ENCODE data around the gene OVCA2. TPM values are rescaled to one million over a fixed set of nuclear protein-coding genes. Genes with fewer than 3 reads are reported as not detected.
A peak's percentile ranks its signal among the peaks of the same experiment; 100 is the strongest.

The OVCA2 gene
- polyA plus RNA-seq, 4 donors = 28.9 to 90.5 (median 73.0) TPM

DNA sequence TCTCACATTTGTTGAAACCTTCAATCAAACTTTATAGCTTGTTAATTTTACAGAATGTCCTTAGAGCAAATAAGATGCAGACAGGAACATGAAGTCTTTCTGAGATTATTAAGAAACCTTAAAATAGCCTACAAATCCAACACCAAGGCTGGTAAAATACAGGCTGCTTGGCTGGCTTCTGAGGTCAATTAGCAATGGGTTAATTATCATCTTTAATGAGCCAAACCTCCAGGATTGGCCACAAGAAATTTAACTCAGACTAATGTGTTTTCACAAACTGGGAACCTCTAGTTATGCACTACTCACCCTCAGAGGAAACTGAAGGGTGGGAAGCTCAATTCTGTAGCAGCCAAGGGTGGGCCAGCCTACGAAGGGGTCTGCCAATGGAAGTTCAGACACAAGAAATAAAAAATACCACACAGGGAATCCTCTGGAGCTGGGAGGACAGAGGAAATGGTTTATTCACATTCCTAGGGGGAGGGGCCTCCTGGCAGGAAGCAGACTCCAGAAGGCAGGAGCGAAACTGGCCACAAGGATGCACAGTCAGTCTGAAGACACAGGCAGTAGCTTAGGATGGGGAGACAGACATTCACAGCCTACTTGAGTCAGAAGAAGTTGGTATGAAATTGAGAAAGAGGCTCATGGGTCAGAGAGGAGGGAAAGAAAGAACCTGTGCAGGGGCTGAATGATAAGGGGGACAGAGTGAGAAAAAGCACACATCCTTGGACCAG lies 49.1 kb downstream of the OVCA2 start:
- FAIRE-seq (no peak), DNase-seq (peak in 1 of 2 donors; percentile 50)
- WGBS, 3 donors = 51 to 76% (median 66%) methylated on average over 2 of the region's 2 CpGs
- Histone ChIP-seq H3K9me3 (ENCODE audit: control insufficient read depth in 2 of 2, insufficient read depth in 1 of 2, low read depth in 1 of 2, low read length in 1 of 2) (no peaks in the 10 kb centered on the region), H3K4me1 (ENCODE audit: control insufficient read depth in 3 of 3, insufficient read depth in 2 of 3, low read depth in 1 of 3, low read length in 2 of 3) (peaks cover 9 to 51% (median 17%) of the 10 kb centered on the region in 3 donors), H3K27me3 (ENCODE audit: control insufficient read depth in 3 of 3, insufficient read depth in 3 of 3, low read length in 3 of 3) (no peaks in the 10 kb centered on the region), H3K27ac (ENCODE audit: low read depth in 1 of 3, low read length in 2 of 3) (peak overlapping the region; percentile 45 to 95 (median 87)), H3K4me3 (ENCODE audit: low read depth in 1 of 3, low read length in 3 of 3) (no peak overlapping the region), H3K36me3 (ENCODE audit: control insufficient read depth in 3 of 3, insufficient read depth in 2 of 3, low read depth in 1 of 3, low read length in 3 of 3) (peaks cover 0 to 47% (median 0%) of the 10 kb centered on the region in 3 donors)

DNA sequence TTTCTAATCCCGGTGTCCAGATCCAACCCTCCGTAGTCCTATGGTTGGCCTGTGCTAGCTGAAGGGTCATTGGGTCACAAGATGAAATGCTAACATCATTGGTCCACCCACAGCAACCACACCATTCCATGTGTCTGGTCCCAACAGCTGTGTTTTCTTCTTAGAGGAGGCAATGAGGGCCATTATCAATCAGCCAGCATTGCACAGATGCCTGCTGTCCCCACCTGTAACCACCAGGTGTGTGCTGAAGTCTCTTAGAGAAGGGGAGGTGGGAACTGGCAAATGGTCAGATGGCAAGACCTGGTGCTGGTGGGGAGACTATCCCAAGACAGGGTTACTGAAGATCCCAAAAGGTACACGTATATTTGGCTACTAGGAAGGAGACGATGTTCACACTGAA lies 50.4 kb downstream of the OVCA2 start:
- Histone ChIP-seq H3K4me1 (ENCODE audit: control insufficient read depth in 3 of 3, insufficient read depth in 2 of 3, low read depth in 1 of 3, low read length in 2 of 3) (peaks cover 9 to 38% (median 12%) of the 10 kb centered on the region in 3 donors), H3K9me3 (ENCODE audit: control insufficient read depth in 2 of 2, insufficient read depth in 1 of 2, low read depth in 1 of 2, low read length in 1 of 2) (no peaks in the 10 kb centered on the region), H3K27me3 (ENCODE audit: control insufficient read depth in 3 of 3, insufficient read depth in 3 of 3, low read length in 3 of 3) (no peaks in the 10 kb centered on the region), H3K4me3 (ENCODE audit: low read depth in 1 of 3, low read length in 3 of 3) (no peak overlapping the region), H3K36me3 (ENCODE audit: control insufficient read depth in 3 of 3, insufficient read depth in 2 of 3, low read depth in 1 of 3, low read length in 3 of 3) (peaks cover 0 to 34% (median 0%) of the 10 kb centered on the region in 3 donors), H3K27ac (ENCODE audit: low read depth in 1 of 3, low read length in 2 of 3) (peak overlapping the region; percentile 3 to 43 (median 36))
- DNase-seq = no peak
- FAIRE-seq = no peak
- WGBS, 3 donors = 85 to 92% (median 87%) methylated on average over 4 of the region's 4 CpGs

Other genes starting within 250 kb of the OVCA2 start
- 10 to 100 TPM in 1 of 4 donors, 1 to 10 TPM in 3; 5.1 to 15.5 (median 7.3) TPM for gene SMYD4, start 212.1 kb upstream of the OVCA2 start, polyA plus RNA-seq
- gene RPA1, start 212.0 kb upstream of the OVCA2 start, polyA plus RNA-seq = 10 to 100 TPM; 21.2 to 68.8 (median 27.3) TPM
- gene RTN4RL1, start 16.7 kb upstream of the OVCA2 start, polyA plus RNA-seq = 1 to 10 TPM in 1 of 4 donors, under 1 TPM in 1, not detected in 2; 0.25 to 1.0 TPM
- gene DPH1, start 11.9 kb upstream of the OVCA2 start, polyA plus RNA-seq = 10 to 100 TPM; 11.6 to 40.2 (median 15.8) TPM
- gene HIC1, start 13.1 kb downstream of the OVCA2 start, polyA plus RNA-seq = 10 to 100 TPM in 1 of 4 donors, 1 to 10 TPM in 2, under 1 TPM in 1; 0.89 to 11.2 (median 6.6) TPM

Measured in small intestine (tissue), 7 donors.